ENCODE data around the gene KCNIP4.

DNA sequence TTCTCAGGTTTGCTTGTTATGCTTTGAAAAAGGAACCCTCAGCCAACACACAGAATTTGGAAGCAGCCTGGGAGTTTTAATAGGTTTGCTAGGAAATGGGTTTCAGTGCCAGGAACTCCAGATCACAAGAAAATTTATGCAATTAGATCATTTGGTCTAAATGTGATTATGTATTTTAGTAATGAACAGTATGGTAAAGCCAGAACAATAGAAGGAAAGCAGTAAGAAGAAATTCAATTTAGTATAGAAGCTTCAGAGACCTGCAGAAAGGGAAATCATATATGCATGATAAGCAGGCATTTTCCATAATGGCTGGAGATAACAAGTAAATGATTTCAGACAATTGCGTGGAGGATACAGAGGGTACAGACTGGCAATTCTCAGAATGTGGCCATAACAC is 184.7 kb downstream of the KCNIP4 start:
- TF ChIP-seq POLR2A (IDR thresholded peaks at IDR 0.05) (no peak), CTCF (IDR thresholded peaks at IDR 0.05) (no peak)
